ENCODE measurements around the gene SNRNP25. TPM values are rescaled to one million over a fixed set of nuclear protein-coding genes. Genes with fewer than 3 reads are reported as not detected.

Gene SNRNP25
- total and polyA plus RNA-seq, 2 of the 8 experiments (the other 6 are each of a cell fraction or from before 2014, with no cell fraction given), result 53.0 to 58.4 TPM

DNA sequence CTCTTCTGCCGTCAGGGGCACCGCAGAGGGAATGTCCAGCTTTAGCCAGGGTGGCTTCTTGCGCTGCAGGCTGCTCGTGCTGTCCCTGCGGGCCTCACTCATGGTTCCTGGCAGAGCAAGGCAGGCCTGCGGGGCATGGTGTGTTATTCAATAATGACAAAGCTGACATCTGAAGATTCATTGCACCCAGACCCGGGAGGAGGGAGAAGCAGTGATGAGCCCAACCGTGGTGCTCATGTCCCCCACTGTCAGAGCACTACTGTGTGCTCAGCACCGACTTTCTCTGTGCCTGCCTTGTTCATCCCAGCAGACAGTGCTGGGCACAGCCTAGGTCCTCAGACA lies 11.3 kb downstream of the SNRNP25 start:
- no peak overlapping the region for H3K4ac ChIP-seq (replicated peaks; ENCODE audit: insufficient read length, low read depth, low read length)
- no peak overlapping the region for H2BK5ac ChIP-seq (ENCODE audit: low read depth, low read length)
- H3K56ac ChIP-seq (replicated peaks; ENCODE audit: insufficient read length, low read depth, low read length), result no peak overlapping the region
- no peak overlapping the region for H3K14ac ChIP-seq (ENCODE audit: insufficient read length)
- no peak overlapping the region for H3K18ac ChIP-seq (ENCODE audit: extremely low read depth, low read length)
- no peak overlapping the region for H2AFZ ChIP-seq (ENCODE audit: low read length)
- WGBS, 2 experiments (ENCODE audit: extremely low coverage in 1 of 2, insufficient coverage in 1 of 2, insufficient read length in 1 of 2, insufficient replicate concordance in 2 of 2, low coverage in 1 of 2, low lambda C conversion rate in 2 of 2, missing lambda C conversion rate in 1 of 2), result 93% methylated on average over 9 of the region's 9 CpGs; no CpG with 5 or more reads in 1 of the 2 experiments
- no peak overlapping the region for H2BK120ac ChIP-seq (replicated peaks; ENCODE audit: low read depth, low read length)
- ChIA-PET CTCF (ENCODE audit: partially characterized antibody) (interaction anchor here (0.9 to 21.2 kb wide), 14 partner anchors 9 to 406 kb away, joined by 3 to 856 read pairs (median 6); partner anchors contain the start of genes HBQ1 and MPG), POLR2A (ENCODE audit: partially characterized antibody) (interaction anchor here (1.3 to 16.6 kb wide), 4 partner anchors 10 to 30 kb away, joined by 4 to 153 read pairs (median 8); no protein-coding TSS in a partner anchor)
- peaks cover 13 to 28% of the 10 kb centered on the region in 2 experiments for H4K20me1 ChIP-seq (replicated peaks in 1 of 2; ENCODE audit: control insufficient read depth in 1 of 2, insufficient read depth in 2 of 2, low read length in 2 of 2)
- peaks cover 8 to 22% (median 11%) of the 10 kb centered on the region in 4 experiments for H3K36me3 ChIP-seq (ENCODE audit: control insufficient read depth in 2 of 4, insufficient read depth in 4 of 4, low read length in 3 of 4)
- no peaks in the 10 kb centered on the region for H3K79me1 ChIP-seq (ENCODE audit: low read depth, low read length)
- no peak overlapping the region for H2BK15ac ChIP-seq (ENCODE audit: low read length)
- no peak overlapping the region for H2AK5ac ChIP-seq (ENCODE audit: low read depth, low read length)
- no peak overlapping the region for H3K27ac ChIP-seq (ENCODE audit: low read depth, low read length)
- no peak overlapping the region for H3K23ac ChIP-seq (ENCODE audit: insufficient read length)
- no peak overlapping the region for H2BK12ac ChIP-seq (ENCODE audit: low read depth, low read length)
- H3K9ac ChIP-seq (replicated peaks in 1 of 4; ENCODE audit: extremely low read depth in 1 of 4, low read depth in 3 of 4, low read length in 3 of 4), result no peak overlapping the region
- H3K23me2 ChIP-seq (ENCODE audit: low read depth, low read length), result no peaks in the 10 kb centered on the region; the same call in 1 of the 2 replicates
- no peak overlapping the region for H3K4me3 ChIP-seq (ENCODE audit: extremely low read depth in 1 of 4, insufficient read depth in 2 of 4, low read depth in 3 of 4, low read length in 4 of 4)
- no peak for DNase-seq (ENCODE audit: low read depth in 1 of 2, low spot score in 2 of 2)
- FAIRE-seq, result no peak
- no peak overlapping the region for H4K5ac ChIP-seq (ENCODE audit: insufficient read length, low read depth, low read length)
- H3K9me3 ChIP-seq (ENCODE audit: insufficient read depth in 2 of 2, low read depth in 1 of 2, low read length in 1 of 2), result no peaks in the 10 kb centered on the region
- H4K8ac ChIP-seq (ENCODE audit: extremely low read depth, insufficient read depth, low read length), result no peak overlapping the region
- H3K4me1 ChIP-seq (replicated peaks in 1 of 4; ENCODE audit: control insufficient read depth in 3 of 4, insufficient read depth in 4 of 4, low read length in 3 of 4), result peaks cover 0 to 8% (median 3%) of the 10 kb centered on the region in 4 experiments; a peak in 5 of 7 replicates
- no peak overlapping the region for H2BK20ac ChIP-seq (ENCODE audit: low read length)
- H3K27me3 ChIP-seq (replicated peaks in 1 of 4; ENCODE audit: control insufficient read depth in 3 of 4, extremely low read depth in 1 of 4, insufficient read depth in 3 of 4, low read length in 3 of 4), result no peaks in the 10 kb centered on the region
- peak overlapping the region; percentile 84 for H4K91ac ChIP-seq (replicated peaks; ENCODE audit: insufficient read length, low read length)
- H3K79me2 ChIP-seq (ENCODE audit: control insufficient read depth in 1 of 2, insufficient read depth in 2 of 2, low read length in 2 of 2), result peaks cover 0 to 1% of the 10 kb centered on the region in 2 experiments; a peak in 1 of 4 replicates
- H3K4me2 ChIP-seq (ENCODE audit: insufficient read depth in 1 of 2, low read depth in 2 of 2, low read length in 2 of 2), result no peak overlapping the region
- no peak for TF ChIP-seq RAD21 (IDR thresholded peaks at IDR 0.05 in 1 of 2, conservative IDR thresholded peaks at IDR 0.05 in 1 of 2; ENCODE audit: low read depth in 2 of 2, low read length in 2 of 2)
- no peak for TF ChIP-seq ASH2L (IDR thresholded peaks at IDR 0.05; ENCODE audit: low read length)
- no peak for TF ChIP-seq JUN (IDR thresholded peaks at IDR 0.05; ENCODE audit: low read depth, low read length)
